NCI-H2029 treated with DMSO at 0.1 percent for 48 hours (cell line): ENCODE results near the gene THUMPD3.

Source experiments
- DNase-seq: peaks from one replicate; lab custom pipeline; 2025; lab: John Stamatoyannopoulos, UW

The THUMPD3 gene

GRCh38 chr3:9416139-9416780, 53.4 kb downstream of the THUMPD3 start:
- DNase-seq: no peak

GRCh38 chr3:9420850-9421549, 58.1 kb downstream of the THUMPD3 start:
- no peak for DNase-seq

DNA sequence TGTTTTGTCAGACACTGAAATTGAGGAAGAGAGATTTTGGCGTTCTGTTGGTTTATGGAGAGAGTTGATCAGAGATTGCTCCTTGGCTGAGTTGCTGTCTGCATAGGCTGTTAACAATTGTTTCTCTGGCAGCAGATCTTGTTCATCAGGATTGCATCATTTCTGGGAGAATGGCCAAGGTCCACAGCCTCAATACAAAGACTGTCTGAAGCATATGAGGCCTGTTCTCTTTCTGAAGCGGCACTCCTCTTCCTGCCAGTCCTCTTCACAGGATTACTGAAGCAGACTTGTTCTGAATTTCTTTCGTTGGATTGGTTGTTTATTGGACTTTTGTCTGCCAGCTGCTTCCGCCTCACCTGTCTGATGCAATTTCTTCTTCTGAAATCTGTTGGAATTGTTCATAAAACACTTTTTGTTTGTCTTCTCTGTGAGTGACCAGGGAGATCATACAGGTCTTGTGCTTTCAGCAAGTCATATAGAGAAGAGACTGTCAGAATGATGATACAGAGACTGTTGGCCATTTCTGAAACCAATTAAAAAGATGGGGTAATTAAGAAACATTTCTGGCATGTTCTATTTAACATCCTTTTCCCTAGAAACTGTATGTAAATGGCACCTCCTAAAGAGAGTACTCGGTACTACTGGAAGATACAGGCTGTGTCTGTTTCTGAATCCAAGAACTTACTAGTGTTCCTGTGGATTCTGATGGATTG, 60.0 kb downstream of the THUMPD3 start:
- DNase-seq: peak; percentile 99

- no peak for DNase-seq
Measured at GRCh38 chr3:9428411-9428810, 65.6 kb downstream of the THUMPD3 start.

- no peak for DNase-seq
Measured at GRCh38 chr3:9430733-9431132, 67.9 kb downstream of the THUMPD3 start.

DNA sequence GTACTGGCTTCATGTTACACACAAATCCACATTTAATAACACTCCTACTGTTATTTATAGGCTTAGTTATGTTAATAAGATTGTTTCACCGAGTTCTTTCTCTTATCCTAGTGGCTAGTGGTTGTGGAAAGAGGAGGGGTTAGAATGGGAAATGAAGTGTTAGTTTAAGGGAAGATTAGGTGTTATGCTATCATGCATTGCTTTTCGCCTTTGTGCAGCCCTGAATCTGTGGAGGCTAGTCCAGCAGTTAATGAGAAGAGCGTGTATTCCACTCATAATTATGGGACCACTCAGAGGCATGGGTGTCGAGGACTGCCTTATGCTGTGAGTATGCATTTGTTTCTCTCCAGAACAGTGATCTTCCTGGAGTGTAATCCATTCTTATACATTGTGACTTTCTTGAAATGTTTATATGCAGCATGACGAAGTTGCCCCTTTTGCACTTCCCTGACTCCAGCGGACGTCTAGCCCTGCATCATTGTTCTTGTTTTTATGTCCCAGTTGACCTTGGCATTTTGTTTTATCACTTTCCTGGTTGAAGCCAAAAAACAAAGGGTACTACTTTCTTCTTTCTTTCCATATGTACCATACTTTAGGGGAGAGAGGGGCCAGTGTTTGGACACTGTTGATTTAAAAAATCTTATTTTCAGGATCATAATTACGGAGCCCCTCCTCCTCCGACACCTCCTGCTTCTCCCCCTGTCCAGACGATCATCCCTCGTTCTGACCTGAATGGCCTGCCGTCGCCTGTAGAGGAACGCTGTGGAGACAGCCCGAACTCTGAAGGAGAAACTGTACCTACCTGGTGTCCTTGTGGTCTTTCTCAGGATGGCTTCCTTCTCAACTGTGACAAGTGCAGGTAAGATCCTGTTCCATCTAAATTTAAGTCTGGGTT, 71.0 kb downstream of the THUMPD3 start:
- DNase-seq: no peak

DNA sequence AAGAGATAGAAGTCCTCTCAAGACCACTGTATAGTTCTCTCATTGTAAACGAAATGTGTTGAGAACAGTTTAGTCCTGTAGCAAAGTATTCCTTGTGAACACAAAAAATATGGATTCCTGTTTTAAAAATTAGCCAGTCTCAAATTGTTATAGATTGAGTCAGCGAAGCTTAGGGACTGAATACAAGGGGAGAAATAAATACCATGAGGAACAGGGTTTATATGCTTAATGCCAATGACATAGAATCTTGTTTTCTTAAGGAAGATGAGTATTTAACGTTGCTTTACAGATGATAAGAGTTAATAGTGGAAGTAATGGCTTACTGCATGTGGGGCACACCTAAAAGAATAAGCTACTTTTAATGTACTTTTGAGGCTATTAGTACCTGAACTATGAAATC, 72.5 kb downstream of the THUMPD3 start:
- DNase-seq: no peak
